Activated effector memory CD4-positive, alpha-beta T cell treated with anti-CD3 and anti-CD28 coated beads, Interleukin-2, amount 50 U/mL, for 16 hours (primary cell): Measurements from ENCODE around the gene HMGB3.
"Not testable (repeated sequence)": the region's sequence is repeated elsewhere in the genome, so short reads cannot be mapped to it uniquely, and the experiment has no call there.

Experiments used
- DNase-seq: peaks from one replicate; pipeline ENCODE4 v3.0.0-alpha.2; 2020

HMGB3 gene

DNA sequence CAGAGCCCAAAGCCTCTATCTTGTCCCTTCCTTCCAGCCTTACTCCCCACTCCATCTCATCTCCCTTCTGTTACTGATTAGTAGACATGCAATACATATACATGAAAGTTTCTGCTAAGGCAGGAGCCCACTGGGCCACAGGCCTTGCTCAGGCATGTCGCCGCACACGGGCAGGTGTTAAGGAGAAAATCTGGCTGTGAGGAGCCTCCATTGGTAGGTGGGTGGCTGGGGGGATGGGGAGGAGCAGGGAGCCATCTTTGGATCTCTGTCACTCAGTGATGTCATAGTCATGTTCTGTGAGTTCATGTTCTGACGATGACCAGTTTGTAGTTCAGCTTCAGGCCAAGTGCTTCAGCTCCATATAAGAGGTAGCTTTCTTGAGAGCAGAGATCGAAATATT is 2.9 kb upstream of the HMGB3 start:
- DNase-seq: no peak

DNA sequence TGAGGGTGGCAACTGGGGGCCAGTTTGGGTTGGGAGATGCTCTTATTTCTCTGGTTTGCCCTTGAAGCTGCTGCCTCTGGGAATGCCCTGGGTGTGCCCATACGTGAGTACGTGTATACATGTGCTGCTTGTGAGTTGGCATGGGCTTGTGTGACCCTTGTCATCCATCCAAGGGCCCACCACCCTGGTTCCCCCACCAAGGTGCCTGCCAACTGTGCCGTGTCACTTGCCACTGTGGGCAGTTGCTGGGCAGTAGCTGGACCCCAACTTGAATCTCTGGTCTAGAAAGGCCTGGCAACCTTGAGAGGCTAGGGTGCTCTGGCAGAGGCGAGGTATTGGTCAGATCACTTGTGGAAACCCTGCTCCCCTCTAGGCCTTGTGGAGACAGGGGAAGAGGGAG is 2.4 kb upstream of the HMGB3 start:
- no peak for DNase-seq

DNA sequence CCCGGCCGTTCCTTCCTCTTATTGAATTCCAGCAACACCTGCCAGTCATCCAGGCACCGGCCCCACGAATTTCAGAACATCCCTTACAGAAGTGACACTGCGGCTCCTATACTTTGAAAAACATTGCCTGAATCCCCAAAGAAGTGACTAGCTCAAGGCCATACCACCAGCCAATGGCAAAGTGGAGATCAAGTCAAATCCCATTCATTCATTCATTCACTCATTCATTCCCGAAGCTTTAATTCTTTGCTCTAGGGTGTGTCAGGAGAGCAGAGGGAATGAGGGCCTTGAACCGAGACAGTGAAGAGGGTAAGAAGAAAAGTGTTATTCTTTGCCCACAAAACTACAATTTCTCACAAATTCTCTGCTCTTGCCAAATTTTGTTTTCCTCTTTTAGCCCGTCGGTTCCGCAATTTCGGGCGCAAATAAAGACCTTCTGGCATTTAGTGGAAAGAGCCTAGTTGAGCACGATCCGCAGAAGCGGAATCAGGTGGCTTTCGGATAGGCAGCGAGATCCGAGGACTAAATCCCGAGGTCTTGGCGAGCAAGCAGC is 824 bp upstream of the HMGB3 start:
- DNase-seq: no peak

DNA sequence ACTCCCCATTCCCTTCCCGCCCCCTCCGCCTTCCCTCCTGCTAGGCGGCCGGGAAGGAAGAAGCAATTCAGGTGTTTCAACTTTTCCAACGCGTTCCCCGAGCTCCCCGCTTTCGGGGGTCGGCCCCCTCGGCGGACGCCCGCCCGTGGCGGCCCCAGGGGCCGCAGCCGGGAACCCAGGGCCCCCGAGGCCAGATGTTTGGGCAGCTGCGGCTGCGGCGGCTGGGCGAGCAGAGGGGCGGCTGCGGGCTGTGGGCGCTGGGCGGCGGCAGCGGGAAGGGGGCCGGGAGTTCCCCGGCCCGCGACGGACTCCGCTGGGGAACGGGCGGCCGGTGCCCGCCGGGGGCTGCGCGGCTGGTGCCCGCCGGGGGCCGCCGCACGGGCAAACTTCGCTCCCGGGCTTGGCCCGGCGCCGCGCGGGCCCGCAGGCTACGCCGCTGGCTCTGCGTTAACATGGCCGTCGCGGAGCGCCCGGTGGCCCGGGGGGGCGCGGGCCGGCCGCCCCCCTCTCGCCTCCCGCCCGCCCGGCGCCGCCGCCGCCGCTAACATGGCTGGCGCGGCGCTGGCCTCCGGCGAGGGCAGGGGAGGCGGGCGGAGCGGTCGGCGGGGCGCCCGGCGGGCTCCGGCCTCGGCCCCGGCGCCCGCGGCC is 510 bp downstream of the HMGB3 start:
- no peak for DNase-seq

DNA sequence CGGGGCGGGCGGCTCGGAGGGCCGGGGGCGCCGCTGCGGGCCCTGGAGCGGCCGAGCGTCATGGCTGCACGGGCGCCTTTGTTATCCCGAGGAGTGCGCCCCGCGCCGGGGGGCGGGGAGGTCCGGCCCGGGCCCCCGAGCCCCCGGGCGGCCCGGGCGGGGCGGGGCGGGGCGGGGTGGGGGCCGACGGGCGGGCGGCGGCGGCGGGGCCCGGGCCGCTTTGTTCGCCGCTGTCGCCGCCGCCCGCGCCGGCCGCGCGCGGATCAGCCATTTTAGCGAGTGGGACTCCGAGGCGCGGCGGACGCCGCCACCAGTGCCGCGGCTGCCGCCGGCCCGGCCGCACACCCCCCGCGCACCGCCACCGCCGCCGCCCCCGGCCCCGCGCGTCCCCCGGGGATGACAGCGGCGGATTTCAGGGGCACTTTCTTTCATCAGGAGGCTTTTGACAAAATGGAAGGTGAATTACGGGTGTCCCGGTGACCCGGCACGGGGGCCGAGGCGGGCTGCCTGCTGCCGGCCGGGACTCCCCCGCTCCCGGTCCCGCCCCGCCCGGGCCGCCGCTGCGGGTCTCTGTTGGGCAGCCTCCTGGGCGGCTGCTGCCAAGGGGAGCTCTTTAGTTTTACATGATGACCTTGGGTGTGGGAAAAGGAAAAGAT is 1.2 kb downstream of the HMGB3 start:
- peak; percentile 65 for DNase-seq

DNA sequence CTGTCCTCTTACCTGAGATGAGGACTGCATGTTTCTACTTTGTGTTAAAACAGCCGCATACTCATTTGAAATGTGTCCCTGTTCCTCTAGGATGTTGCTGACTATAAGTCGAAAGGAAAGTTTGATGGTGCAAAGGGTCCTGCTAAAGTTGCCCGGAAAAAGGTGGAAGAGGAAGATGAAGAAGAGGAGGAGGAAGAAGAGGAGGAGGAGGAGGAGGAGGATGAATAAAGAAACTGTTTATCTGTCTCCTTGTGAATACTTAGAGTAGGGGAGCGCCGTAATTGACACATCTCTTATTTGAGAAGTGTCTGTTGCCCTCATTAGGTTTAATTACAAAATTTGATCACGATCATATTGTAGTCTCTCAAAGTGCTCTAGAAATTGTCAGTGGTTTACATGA is 4.6 kb downstream of the HMGB3 start:
- not testable (repeated sequence) for DNase-seq

DNA sequence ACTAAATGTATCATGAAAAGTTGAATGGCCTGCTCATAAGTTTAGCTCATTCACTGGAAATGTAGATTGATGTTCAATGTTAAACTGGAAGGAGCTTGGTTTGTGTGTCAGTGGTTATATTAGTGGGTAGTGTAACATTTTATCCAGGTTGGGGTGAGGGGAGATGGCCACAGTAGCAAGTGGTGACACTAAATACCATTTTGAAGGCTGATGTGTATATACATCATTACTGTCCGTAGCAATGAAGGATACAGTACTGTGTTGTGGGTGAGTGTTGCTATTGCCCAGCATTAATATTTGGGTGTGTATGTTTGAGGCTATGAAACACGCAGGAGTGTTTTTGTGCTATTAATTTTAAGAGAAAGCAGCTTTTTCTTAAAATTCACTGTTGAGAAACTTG is 6.3 kb downstream of the HMGB3 start:
- no peak for DNase-seq

DNA sequence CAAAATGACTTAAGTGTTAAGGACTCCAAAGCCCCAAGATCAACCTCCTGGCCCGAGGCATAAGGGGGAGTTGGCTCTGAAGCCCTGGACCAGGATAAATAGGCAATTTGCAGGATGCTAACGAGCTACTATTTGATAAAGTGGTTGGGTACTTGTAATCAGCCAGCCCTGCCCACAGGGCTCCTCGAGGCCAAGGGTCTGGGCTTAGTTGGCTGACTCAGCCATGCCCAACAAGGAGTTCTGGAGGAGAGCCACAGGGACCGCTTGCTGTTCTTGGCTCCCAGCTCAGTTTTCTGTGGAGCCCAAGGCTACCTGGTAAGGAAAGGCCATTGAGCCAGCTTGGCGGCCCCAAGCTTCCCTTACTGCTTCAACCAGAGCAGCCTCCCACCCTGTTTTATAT is 7.8 kb downstream of the HMGB3 start:
- no peak for DNase-seq

DNA sequence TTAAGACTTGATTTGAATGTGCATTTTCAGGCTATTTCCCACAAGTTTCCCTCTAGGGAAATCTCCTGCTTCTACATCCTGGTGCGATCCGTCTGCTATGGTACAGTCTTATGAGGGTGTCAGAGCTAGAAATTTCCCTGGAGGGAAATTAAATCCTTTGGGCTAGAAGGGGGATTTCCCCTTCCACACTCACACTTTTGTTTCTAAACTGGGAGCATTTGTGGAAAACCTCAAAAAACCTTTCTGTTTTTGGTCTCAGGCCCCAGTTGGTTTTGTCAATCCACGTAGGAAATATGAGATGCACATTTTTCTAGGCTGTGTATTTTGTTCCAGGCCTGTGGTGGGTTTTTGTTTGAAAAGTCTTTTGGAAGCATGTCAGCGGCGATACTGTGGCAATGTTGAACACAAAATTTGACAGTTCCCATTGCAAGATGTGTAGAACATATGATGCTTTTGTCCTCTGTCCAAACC is 17.8 kb downstream of the HMGB3 start:
- no peak for DNase-seq

DNA sequence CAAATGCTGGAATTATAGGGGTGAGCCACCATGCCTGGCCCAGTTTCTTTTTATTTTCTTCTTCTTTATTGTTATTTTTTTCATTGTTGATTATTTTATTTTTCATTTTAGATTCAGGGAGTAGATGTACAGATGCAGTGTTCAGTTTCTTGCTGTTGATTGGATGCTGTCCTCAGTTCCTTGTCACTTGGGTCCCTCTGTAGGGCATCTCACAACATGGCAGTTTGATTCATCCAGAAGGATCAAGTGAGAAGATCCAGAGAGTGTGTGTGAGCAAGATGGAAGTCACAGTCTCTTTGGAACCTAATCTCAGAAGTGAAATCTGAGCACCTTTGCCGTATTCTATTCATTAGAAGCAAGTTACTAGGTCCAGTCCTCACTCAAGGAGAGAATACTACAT is 20.9 kb downstream of the HMGB3 start:
- DNase-seq: no peak

DNA sequence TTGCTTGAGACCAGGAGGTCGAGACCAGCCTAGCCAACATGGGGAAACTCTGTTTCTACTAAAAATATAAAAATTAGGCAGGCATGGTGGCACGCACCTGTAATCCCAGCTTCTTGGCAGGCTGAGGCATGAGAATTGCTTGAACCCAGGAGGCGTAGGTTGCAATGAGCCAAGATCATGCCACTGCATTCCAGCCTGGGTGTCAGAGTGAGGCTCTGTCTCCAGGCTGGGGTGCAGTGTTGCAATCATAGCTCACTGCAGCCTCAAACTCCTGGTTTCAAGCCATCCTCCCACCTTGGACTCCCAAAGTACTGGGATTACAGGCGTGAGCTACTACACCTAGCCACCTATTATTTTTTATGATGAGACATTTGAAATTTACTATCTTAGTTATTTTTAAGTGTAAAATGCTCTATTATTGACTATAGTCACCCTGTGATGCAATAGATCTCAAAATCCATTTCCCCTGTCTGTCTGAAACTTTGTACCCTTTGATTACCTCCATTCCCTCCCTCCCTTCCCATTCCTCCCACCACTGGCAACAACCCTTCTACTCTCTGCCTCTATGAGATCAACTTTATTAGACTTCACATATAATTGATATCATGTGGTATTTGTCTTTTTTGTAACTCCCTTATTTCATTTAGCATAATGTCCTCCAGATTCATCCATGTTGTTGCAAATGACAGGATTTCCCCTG is 23.4 kb downstream of the HMGB3 start:
- no peak for DNase-seq

DNA sequence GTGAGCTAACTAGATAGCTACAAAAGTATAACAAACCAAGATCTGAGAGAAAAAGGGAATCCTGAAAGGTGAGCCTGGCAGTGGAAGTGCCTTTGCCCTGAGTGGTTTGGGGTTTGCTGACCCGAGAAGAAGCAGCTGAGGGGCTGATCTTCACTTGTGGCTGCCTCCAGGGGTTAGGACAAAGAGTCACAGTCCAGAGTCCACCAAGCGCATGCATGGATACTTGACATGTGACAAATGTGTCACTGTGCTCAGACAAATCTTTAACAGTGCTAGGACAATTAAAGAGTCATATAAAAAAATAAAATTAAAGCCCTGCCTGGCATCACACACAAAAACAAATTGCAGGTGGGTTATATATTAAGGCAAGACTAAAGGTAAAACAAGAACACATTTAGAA is 26.4 kb downstream of the HMGB3 start:
- DNase-seq: no peak

DNA sequence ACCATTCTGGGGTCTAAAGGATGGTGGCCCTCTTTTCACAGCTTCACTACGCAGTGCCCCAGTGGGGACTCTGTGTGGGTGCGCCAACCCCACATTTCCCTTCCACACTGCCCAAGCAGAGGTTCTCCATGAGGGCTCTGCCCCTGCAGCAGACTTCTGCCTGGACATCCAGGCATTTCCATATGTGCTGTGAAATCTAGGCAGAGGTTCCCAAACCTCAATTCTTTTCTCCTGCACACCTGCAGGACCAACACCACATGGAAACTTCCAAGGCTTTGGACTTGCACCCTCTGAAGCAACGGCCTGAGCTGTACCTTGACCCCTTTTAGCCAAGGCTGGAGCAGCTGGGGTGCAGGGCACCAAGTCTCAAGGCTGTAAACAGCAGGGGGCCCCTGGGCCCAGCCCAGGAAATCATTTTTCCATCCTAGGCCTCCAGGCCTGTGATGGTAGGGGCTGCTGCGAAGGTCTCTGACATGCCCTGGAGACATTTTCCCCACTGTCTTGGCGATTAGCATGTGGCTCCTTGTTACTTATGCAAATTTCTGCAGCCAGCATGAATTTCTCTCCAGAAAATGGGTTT is 30.1 kb downstream of the HMGB3 start:
- DNase-seq: no peak

DNA sequence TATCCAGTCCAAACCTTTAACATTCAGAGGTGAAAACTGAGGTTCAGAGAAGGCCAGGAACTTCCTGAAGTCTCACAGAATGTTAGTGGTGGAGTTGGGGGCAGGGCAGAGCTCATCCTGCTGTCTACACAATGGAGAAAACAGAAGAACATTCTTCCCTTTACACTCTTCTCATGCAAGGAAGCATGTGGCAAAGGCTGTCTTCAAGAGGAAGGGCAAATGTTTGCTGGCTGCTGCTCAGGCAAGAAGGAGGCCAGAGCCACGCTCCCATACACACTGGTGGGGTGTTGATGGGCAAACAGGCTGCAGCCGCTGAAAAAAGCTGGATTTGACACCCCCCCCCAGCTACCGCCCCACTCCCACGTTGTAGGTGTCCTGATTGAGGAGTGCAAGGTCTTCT is 32.5 kb downstream of the HMGB3 start:
- DNase-seq: no peak

DNA sequence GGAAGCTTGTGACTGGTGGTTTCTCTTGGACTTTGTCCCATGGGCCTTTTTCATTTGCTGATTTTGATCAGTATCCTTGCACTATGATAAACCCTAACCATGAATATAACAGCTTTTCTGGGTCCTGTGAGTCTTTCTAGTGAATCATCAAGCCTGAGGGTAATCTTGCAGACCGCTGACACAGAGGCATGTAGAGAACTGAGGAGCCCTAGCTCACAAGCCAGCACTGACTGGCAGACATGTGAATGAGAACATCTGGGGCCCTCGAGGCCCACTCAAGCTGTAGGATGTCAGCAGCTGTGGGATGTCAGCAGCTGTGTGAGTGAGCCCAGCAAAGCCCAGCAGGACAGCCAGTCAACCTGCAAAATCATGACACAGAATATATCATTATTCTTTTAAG is 36.7 kb downstream of the HMGB3 start:
- no peak for DNase-seq

DNA sequence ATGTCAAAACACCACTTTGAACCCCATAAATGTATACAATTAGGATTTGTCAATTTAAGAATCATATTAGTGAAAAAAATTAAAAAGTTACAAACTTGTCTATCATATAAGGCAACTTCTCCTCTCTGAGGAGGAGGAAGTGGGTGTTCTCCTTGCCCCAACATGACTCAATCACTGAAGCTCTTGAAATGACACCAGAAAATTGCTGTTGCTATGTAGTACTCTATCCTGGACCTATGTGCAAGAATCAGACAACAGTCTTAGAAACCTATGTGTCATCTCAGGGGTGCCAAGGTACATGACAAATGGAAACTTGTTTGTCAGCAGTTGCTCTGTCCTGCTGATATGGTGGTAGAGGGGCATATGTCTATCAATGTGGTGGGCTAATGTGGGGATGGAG is 47.7 kb downstream of the HMGB3 start:
- DNase-seq: no peak

DNA sequence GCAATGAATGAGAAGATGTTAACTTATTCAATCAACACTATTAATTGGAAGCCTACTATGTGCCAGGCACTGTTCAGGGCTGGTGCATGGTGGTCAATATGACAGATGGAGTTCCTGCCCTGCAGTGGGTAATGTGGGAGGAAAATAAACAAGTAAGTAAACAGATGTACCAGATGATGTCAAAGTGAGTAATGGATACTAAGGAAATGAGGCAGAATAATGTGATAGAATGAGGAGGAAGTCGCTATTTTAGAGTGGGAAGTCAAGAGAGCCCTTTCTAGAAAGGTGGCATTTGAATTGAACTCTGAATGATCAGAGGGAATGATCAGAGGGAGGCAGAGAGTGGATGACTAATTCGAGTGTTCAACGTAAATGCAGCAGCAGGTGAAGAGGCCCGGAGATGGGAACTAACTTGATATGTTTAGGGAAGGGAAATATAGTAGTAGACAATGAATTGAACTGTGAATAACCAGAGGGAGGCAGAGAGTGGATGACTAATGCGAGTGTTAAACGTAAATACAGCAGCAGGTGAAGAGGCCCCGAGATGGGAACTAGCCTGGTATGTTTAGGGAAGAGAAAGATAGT is 48.3 kb downstream of the HMGB3 start:
- DNase-seq: no peak

DNA sequence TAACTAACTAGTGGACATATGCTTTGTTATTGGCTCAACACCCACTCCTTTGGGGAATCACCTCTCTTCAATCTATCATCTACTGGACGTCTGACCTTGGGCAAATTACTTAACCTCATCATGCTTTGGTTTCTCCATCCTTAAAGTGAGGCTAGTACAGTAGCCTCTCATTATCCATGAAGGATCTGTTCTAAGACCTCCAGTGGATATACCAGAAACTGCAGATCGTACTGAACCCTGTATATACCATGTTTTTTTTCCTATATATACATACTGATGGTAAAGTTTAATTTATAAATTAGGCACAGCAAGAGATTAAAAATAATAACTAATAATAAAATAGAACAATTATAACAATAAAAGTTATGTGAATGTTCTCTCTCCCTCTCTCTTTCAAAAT is 56.2 kb downstream of the HMGB3 start:
- DNase-seq: no peak
